HG03439 (cell line): ENCODE data around the gene C3.
"Not testable (repeated sequence)": the region's sequence is repeated elsewhere in the genome, so short reads cannot be mapped to it uniquely, and the experiment has no call there.

Source experiments
- ATAC-seq: cut with Tn5 transposase; IDR thresholded peaks from one replicate; pipeline ENCODE4 v1.9.1; 2021; ENCODE audit warnings: mild to moderate bottlenecking, moderate library complexity; ENCODE audit not compliant: unreplicated experiment

The C3 gene

GRCh38 chr19:6713773-6714692 lies 6.4 kb downstream of the C3 start:
- ATAC-seq, result no peak

DNA sequence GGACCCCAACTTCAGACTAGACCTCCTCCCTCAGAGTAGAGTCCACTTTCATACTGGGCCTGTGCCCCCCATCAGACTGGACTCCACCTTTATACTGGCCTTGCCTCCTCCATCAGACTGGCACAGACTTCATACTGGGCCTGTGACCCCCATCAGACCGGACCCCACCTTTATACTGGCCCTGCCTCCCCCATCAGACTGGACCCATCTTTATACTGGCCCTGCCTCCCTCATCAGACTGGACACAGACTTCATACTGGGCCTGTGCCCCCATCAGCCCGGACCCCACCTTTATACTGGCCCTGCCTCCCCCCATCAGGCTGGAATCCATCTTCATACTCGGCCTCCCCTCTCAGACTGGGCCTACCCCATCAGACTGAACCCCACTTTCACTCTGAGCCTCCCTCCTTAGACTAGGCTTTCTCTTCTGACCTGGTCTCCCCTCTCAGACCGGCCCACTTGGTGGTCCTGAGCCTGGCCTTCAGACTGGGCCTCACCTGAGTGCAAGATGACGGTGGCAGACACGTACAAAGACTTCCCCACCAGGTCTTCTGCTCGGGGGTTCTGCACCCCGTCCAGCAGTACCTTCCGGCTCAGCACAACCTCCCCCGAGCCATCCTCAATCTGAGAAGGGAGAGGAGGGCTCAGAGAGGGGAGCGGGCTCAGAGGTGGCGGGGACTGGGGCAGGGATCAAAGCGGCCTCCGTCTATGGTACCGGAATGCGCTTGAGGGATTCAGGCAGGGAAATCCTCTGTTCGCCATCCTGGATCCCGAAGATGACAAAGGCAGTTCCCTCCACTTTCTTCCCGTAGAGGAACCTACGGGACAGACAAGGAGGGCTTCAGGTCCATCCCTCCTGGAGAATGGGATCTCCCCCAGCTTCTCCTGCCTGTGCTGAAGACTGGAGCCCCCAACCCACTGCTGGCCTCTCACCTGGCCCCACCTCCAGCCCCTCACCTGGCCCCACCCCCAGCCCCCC lies 7.5 kb downstream of the C3 start:
- no peak for ATAC-seq

DNA sequence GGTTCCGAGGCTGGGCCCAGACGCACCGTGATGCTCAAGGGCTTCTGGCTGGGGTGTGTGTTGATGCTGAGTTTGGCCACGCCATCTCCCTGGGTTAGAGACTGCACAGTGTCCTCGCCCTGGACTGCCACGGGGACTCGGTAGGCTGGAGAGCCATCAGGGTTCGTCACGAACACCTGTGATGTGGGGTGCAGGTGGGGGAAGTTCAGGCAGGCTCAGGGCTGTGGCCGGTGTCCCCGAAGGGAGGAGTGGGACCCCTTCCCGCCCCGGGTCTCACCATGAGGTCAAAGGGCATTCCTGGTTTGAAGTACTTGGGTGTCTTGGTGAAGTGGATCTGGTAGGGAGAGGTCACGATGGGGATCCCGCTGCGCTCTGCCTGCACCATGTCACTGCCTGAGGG lies 8.2 kb downstream of the C3 start:
- ATAC-seq, result no peak

GRCh38 chr19:6711605-6712004 lies 8.8 kb downstream of the C3 start:
- ATAC-seq, result no peak

- ATAC-seq, result no peak
Observed at GRCh38 chr19:6711078-6711361, 9.4 kb downstream of the C3 start.

GRCh38 chr19:6710273-6711077 lies 10.0 kb downstream of the C3 start:
- no peak for ATAC-seq

DNA sequence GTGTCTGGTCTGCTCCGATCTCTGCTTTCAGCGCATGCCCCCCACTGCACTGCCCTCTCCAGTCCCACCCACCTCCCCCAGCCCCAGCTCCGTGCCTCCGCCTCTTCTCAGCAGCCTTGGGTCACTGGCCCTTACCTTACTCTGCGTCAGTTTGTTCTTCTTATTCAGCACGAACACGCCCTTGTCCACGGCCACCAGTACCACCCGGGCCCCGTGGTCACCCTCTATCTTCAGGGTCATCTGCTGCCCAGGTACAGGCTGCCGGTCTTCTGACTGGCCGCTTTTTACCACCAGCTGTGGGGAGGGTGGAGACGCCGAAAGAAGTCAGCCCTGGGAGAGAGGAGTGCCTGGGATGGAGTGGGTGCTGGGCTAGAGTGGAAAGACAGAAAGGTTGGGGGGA lies 10.9 kb downstream of the C3 start:
- ATAC-seq, result no peak

- ATAC-seq, result not testable (repeated sequence)
Observed at GRCh38 chr19:6708913-6709312, 11.5 kb downstream of the C3 start.

- ATAC-seq, result no peak
Observed at GRCh38 chr19:6708346-6708745, 12.1 kb downstream of the C3 start.

DNA sequence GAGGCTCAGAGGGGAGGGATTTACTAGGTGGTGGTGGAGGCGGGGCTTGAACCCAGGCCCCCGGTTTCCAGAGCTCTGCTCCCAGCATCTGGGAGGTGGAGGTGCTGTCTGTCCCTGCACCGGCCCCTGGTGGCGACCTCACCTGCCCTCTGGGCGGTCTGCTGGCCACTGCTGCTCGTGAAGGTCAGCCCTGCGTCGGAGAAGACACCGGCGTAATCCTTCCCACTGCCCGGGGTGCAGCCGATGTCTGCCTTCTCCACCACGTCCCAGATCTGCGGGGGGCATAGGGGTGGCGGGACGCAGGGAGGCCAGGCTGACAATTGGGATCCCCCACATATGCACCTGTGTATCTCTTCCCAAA lies 12.8 kb downstream of the C3 start:
- ATAC-seq, result no peak

GRCh38 chr19:6707011-6707657 lies 13.3 kb downstream of the C3 start:
- ATAC-seq, result no peak

- no peak for ATAC-seq
Observed at GRCh38 chr19:6706633-6706958, 13.9 kb downstream of the C3 start.

GRCh38 chr19:6705931-6706632 lies 14.4 kb downstream of the C3 start:
- no peak for ATAC-seq

DNA sequence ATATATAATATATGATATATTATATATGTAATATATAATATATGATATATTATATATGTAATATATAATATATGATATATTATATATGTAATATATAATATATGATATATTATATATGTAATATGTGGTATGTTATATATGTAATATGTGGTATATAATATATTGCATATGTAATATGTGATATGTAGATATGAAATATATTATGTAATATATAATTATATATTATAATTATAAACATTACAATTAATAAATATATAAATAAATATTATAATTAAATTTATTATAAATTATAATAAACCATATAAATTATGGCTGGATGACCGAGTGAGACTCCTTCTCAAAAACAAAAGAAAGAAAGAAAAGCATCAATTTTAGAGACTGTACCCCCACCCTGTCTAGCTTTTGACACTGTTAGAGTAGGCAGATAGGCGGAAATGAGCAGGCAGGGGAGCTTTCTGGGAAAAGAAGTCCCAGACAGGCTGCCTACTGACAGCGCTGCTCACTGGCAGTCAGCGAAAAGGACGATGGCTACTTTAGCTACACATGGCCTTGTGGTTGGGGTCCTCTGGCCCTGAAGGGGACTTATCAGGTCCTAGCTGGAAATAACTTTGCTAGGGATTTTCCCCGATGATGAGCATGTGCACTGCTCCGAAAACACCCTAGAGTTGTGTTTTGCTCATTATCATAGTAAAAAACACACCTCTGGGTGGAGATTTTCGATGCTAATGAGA lies 19.7 kb downstream of the C3 start:
- ATAC-seq, result no peak

GRCh38 chr19:6699935-6700334 lies 20.5 kb downstream of the C3 start:
- ATAC-seq, result no peak

DNA sequence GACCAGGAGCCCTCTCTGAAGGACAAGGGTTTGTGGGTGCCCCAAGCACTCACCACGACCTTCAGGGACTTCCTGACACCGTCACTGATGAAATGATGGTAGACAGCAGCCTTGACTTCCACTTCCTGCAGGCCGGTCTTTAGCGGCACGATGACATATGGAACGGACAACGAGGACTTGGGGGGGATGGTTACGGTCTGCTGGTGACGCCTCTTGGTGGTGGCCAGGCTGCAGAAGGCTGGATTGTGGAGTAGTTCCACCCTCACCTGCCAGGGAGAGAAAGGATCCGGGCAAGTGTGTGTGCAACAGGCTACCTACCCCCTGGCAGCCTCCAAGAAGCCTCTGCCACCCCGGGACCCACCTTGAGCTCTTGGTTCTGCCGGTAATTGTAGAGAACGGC lies 23.2 kb downstream of the C3 start:
- no peak for ATAC-seq

- no peak for ATAC-seq
Observed at GRCh38 chr19:6696239-6696820, 24.1 kb downstream of the C3 start.

DNA sequence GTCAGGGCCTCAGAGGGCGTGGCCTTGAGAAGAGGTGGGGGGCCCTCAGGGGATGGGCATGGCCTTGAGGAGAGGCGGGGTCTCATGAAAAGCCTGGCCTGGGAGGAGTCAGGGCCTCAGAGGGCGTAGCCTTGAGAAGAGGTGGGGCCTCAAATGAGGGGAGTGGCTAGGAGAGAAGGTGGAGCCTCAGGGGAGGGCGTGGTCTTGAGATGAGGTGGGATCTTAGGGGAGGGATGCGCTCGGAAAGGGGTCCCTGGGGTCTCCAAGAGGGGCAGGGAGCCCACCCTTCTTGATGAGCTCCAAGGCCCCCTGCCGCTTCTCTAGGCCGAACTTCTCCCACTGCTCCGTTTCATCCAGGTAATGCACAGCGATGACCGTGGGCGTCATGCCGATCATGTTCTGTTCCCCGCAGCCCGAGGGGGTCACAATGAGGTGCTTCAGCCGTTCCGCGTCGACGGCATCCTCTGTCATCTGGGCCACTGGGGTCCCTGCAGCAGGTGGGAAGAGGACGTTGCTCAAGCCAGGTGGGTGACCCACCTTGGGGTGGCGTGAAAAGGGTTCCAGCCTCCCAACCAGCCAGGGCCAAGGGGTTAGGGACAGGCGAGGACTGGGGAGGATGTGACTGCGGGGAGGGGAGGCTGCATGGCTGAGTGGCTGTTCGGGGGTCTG lies 26.2 kb downstream of the C3 start:
- no peak for ATAC-seq

DNA sequence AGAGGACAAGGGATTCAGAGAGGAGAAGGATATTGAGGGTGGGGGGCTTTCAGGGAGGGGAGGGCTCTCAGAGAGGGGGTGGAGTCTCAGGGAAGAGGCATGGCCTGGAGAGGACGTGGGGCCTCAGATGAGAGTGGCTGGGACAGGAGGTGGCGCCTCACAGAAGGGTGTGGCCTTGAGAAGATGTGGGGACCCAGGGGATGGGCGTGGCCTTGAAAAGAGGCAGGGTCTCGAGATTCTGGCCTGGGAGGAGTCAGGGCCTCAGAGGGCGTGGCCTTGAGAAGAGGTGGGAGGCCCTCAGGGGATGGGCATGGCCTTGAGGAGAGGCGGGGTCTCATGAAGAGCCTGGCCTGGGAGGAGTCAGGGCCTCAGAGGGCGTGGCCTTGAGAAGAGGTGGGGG lies 26.8 kb downstream of the C3 start:
- ATAC-seq, result no peak
